ENCODE data around the gene ARHGAP22. TPM values are rescaled to one million over a fixed set of nuclear protein-coding genes. Genes with fewer than 3 reads are reported as not detected.

The ARHGAP22 gene
- total and polyA plus RNA-seq, 2 of the 4 experiments (the other 2 are of a cell fraction) = 28.3 to 30.2 TPM

DNA sequence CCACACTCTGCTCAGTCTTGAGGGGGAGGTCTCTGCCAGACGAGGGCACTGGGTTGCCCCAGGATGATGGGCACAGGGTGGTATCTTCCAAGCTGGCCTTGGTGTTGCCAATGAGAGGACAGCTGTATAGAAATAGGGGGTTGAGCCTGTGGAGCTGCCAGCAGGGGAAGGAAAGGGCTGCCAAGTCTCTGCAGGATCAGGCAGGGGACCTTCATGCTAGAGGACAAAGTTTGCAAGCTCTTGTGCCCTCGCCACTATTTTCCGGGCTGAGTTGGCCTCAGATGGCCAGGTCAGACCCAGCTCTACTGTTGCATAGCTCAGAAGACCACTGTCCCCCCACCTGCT lies 68.7 kb downstream of the ARHGAP22 start (continued):
- TF ChIP-seq CEBPB (IDR thresholded peaks at IDR 0.05; ENCODE audit: low read depth, low read length) (no peak), RFX5 (IDR thresholded peaks at IDR 0.05; ENCODE audit: low read depth, low read length) (no peak)
- TF ChIP-seq, protein P1, sequence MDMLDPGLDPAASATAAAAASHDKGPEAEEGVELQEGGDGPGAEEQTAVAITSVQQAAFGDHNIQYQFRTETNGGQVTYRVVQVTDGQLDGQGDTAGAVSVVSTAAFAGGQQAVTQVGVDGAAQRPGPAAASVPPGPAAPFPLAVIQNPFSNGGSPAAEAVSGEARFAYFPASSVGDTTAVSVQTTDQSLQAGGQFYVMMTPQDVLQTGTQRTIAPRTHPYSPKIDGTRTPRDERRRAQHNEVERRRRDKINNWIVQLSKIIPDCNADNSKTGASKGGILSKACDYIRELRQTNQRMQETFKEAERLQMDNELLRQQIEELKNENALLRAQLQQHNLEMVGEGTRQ (IDR thresholded peaks at IDR 0.05; ENCODE audit: low read depth, low read length) = no peak
- TF ChIP-seq, protein P2, sequence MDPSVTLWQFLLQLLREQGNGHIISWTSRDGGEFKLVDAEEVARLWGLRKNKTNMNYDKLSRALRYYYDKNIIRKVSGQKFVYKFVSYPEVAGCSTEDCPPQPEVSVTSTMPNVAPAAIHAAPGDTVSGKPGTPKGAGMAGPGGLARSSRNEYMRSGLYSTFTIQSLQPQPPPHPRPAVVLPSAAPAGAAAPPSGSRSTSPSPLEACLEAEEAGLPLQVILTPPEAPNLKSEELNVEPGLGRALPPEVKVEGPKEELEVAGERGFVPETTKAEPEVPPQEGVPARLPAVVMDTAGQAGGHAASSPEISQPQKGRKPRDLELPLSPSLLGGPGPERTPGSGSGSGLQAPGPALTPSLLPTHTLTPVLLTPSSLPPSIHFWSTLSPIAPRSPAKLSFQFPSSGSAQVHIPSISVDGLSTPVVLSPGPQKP (IDR thresholded peaks at IDR 0.05; ENCODE audit: borderline replicate concordance, low read depth, low read length) = no peak

Data from IMR-90 (cell line).